GM19463 (cell line): ENCODE measurements around the gene GLT1D1.

ENCODE experiments used
- ATAC-seq: cut with Tn5 transposase; IDR thresholded peaks from one replicate; pipeline ENCODE4 v1.9.1; 2021; ENCODE audit warnings: mild to moderate bottlenecking, moderate library complexity; ENCODE audit not compliant: unreplicated experiment

GLT1D1 gene

GRCh38 chr12:128852026-128852698, 1.1 kb upstream of the GLT1D1 start:
- ATAC-seq: no peak

GRCh38 chr12:128853600-128854197, 421 bp downstream of the GLT1D1 start:
- ATAC-seq: no peak

DNA sequence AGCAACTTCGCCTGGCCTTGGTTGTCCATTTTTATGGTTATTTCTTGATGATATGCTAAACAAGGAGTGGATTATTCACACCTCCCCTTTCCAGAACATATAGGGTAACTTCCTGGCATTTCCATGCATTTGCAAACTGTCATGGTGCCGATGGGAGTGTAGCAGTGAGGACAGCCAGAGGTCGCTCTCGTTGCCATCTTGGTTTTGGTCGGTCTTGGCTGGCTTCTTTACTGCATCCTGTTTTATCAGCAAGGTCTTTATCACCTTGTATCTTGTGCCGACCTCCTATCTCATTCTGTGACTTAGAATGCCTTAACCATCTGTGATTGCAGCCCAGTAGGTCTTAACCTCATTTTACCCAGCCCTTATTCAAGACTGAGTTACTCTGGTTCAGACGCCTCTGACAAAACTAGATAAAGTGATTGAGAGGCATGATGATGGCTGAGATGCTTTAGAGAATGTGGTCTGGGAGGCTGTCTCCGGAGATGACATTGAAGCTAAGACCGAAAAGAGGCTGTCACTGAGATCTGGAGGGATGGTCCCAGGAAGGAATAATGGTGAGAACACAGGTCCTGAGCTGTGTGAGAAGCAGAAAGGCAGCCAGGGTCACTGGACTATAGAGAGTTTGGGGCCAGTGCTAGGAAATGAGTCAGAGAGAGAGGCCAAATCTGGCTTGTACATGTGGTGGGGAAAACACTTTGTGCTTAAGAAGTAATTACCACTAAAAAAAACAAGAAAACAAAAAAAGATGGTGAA, 2.9 kb downstream of the GLT1D1 start:
- ATAC-seq: no peak

GRCh38 chr12:128856791-128857078, 3.5 kb downstream of the GLT1D1 start:
- ATAC-seq: no peak

DNA sequence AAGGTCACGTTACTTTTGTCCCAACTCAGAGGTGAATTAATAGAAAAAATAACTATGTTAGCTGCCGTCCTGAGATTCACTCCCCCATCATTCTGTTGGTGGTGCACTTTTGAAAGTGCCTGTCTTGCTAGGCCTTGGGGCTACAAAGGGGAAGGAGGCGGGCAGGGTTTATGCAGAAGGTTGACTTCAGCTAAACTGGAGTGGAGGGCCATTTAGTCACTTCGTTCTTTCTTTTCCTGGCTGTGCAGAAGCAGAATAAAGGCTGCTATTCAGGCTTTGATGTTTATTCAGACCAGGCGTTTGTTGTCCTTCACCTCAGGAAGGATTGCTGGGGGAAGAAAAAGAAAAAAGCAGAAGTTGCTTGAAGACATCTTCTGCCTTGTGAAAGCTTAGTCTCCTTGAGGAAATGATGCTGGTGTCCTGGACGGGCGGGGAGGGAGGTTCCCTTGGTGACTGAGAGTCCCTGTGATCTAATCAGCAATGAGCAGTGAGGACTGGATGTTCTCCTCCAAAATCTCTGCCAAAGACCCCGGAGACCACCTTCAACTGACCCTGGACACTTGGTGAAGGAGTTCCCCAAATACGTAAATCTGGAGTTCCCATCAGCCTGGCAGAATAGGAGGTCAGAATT, 4.0 kb downstream of the GLT1D1 start:
- no peak for ATAC-seq

- ATAC-seq: no peak
These were observed 6.0 kb downstream of the GLT1D1 start for GRCh38 chr12:128859311-128859710.

DNA sequence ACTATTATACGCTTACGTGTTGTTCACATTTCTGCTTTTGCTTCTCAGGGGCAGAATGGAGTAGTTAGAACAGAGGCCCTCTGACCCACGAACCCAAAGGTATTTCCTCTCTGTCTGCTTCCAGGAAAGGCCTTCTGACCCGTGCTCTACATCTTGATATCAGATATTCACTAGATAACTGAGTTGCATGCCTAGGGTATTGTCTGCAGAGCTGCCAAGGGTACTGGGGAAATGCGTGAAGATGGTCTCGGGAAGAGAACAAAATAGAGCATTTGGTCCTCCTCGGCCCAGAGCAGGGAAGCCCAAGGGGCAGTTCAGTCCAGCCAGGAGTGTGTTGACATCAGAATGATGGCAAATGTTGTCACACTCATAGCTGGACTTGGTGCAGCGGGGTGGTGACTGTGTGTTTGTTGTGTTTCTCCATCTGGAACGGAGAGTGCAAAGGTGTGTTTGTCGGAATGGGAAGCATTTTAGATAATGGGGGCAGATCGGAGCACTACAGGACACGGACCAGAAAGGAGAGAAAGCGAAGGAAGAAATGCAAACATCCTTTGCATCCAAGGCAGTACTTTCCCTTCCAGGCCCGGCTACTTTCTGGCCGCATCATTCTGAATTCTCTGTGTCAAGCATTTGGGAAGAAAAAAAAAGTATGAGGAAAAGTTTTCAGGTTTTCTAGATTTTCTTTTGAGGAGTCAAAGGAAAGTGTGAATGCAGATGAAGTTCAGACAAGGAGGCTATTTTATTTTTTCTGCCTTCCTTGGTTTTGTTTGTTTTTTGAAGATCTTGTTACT, 8.1 kb downstream of the GLT1D1 start:
- no peak for ATAC-seq

DNA sequence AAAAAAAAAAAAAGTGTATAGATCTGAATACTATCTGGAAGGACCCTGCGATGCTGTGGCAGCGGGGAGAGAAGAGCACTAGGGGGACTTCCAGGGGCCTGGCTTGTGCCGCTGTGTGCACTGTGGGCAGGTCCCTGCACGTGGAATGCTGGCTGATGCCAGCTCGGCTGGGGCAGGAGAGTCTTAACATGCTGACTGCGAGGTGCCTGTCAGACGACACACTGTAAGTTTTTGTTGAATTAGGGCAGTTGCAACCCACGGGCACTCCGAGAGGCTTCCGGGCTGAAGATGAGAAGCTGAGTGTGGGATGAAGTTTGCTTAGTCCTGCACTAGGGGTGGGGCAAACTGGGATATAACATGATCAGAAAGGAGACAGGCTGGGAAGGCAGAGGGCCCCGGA, 10.7 kb downstream of the GLT1D1 start:
- no peak for ATAC-seq

GRCh38 chr12:128864516-128865186, 11.4 kb downstream of the GLT1D1 start:
- ATAC-seq: no peak

DNA sequence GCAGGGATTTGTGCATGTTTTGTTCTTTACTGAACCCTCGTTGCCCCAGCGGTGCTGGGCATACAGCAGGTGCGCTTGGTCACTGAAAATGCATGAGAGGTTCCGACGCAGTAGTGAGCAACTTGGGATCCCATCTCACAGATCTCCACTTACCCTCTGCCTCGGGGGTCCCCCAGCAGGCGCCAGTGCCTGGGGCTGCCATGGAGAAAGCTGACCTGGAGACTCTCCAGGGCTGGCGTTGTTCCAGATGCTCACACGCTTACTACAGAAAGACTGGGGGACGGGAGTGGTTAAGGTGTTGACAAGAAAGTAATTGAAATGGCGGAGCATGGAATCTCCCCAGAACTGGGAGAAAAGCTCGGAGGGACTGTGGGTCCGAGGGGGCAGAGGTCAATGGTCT, 14.2 kb downstream of the GLT1D1 start:
- ATAC-seq: no peak

DNA sequence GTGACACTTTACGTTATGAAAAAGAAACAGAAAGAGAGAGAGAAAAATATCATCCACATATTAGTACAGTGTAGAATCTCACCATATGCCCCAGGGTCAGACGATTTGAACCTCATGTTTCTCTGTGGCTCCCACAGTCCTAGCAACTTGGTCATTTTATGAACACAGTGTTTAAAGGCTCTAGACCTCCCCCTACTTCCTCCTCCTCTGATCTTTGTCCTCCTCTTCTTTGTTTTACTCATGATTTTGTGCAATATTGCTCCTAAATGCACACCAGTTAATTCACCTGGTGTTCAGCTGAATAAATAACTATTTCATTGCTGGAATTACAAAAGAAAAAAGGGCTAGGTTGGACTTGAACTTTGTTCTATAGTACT, 18.2 kb downstream of the GLT1D1 start:
- ATAC-seq: no peak

GRCh38 chr12:128872303-128872702, 19.0 kb downstream of the GLT1D1 start:
- no peak for ATAC-seq

DNA sequence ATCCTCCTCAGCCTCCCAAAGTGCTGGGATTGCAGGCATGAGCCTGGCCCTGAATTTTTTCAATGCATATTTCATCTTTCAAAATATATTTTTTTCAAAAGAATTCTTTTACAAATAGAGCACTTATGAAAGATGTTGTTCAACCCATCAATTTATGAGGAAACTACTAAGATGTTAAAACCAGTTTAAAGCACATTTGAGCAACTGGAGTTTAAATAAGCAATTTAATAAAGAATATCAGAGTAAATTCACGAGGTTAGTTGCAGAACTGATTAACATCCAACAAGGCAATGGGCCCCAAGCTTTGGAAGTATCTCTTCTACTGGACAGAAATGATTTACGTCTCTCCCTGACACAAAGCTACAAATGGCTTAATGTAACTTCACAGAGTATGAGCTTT, 23.3 kb downstream of the GLT1D1 start:
- no peak for ATAC-seq

DNA sequence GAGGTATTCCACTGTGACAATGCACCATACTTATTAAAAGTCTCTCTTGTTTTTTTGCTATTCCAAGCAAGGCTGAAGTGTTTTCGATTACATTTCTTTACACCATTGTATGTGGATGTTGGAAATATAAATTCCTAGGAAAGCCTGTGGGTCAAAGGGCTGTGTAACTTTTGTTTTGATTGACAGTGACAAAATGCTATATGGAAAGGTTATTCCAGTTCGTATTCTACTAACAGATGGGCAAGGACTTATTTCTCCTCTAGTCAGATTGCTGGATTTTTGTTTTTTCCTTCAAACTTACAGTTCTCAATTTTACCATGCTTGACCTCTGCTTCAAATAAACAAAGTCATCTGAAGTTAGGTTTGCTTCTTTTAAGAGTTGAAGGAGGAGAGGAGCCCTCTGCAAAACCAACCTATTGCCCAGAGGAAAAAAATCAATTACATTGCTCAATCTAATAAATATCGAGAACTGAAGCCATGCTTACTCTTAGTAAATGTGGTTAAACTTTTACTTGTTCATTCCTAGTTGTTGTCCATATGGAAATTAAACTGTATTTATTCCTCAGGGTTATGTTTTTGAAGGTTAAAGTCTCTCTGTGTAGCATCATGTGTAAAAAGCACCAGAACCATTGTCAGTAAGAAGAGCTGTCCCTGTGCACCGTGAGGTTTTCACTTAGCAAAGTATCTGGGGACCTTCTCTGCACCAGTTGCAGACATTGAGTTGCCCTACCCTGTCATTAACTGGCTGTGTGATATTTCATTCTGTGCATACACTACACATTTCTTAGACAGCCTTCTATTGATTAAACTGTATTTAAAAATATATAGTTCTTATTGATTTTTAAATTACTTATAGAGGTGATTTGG, 26.9 kb downstream of the GLT1D1 start:
- no peak for ATAC-seq

DNA sequence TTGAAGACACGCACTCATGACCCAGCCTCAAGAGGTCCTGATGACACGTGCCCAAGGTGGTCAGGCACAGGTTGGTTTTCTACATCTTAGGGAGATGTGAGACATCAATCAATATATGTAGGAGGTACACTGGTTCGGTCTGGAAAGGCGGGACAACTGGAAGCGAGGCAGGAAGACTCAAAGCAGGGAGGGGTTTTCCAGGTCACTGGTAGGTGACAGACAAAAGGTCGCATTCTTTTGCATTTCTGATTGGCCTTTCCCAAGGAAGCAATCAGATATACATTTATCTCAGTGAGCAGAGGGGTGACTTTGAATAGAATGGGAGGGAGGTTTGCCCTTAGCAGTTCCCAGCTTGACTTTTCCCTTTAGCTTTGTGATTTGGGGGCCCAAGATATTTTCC, 38.6 kb downstream of the GLT1D1 start:
- ATAC-seq: no peak

DNA sequence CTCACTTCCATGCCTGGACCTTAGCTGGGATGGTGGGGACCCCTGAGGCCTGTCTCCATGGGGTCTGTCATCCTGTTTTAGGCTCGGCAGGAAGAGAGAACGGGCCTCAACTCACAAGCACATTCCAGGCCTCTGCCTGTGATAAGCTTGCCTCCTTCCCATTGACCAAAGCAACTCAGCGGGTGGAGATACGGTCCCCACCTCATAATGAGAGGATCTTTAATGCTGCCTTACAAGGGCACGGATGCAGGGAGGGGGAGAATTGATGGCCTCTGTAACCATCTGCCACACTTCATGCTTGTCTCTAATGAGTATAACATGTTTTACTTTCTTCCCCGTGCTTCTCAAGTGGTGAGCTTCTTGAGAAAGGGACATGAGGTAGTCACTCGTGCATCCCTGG, 50.0 kb downstream of the GLT1D1 start:
- ATAC-seq: no peak

DNA sequence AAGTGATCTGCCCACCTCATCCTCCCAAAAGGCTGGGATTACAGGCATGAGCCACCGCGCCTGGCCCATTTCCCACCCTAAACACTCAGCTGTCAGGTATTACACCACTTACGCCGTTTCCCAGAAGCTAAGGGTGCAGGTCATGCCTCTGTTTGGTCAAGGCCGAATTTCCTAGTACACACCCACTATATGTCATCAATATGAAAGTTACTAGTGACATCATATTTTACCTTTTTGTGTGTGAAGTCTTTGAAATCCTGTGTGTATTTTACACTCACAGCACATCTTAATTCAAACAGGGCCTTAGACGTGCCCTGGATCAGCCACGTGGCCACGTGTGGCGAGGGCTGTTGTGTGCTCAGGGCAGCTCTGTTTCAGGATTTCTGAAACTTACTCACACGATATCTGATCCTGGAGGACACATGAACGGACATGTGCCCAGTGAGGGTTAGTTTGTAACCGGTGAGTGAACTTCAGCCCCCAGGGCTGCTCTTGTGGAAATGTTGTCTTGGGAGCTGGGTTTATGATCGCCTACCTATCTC, 51.8 kb downstream of the GLT1D1 start:
- no peak for ATAC-seq

DNA sequence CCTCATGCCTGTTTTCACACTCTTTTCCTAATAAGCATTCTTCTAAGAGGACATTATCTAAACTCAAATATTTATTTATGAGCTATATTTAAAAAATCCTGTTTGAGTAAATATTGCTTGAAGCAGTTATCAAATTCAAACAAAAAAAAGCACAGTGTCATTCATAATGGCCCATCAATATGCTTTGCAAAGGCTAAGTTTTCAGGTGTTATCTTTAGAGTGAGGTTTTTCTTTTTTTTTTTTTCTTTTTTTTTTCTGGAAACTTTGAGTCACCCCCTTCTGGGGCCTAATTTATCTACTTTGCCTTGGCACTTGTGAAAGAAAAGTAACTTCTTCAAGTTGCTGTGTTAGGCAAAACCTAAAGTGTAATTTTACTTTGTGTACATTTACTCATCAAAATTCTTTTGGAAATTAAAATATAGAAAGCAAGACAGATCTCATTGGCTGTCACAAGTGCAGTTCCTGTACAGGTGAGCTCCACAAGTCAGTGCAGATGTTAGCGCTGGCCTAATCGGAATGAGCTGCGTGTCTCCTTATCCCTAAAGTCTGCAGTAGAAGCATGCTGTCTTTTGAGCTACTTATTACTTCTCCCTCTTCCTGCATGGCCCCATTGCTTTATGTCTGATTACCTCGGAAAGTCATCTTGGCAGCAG, 53.3 kb downstream of the GLT1D1 start:
- ATAC-seq: no peak

- no peak for ATAC-seq
These were observed 55.0 kb downstream of the GLT1D1 start for GRCh38 chr12:128908254-128908653.
